SU-DHL-6 (cell line): Measurements from ENCODE around the gene GMDS.

Experiments
- H2AFZ ChIP-seq: fragments of 200-600 bp; sonication (generic); 2 replicates; pipeline ENCODE4 v1.6.1; 2014; ENCODE audit warnings: low read depth, mild to moderate bottlenecking, moderate library complexity, mixed read lengths, antibody characterized with exemption, low read length; ENCODE audit not compliant: severe bottlenecking
- H3F3A ChIP-seq: fragments of 200-600 bp; shearing (Covaris generic); 2 replicates; pipeline ENCODE4 v1.6.0; 2016; ENCODE audit warnings: antibody characterized with exemption, mild to moderate bottlenecking; ENCODE audit not compliant: insufficient read depth
- H3K27ac ChIP-seq: fragments of 200-600 bp; sonication (generic); 2 replicates; pipeline ENCODE4 v1.5.1; 2016; ENCODE audit warnings: low read depth, mild to moderate bottlenecking, low read length, moderate library complexity, mixed read lengths
- H3K27me3 ChIP-seq: fragments of 200-600 bp; sonication (generic), shearing (Covaris generic); 2 replicates; pipeline ENCODE4 v1.6.0; 2014; ENCODE audit warnings: mild to moderate bottlenecking, low read length
- H3K36me3 ChIP-seq: fragments of 200-600 bp; sonication (generic); 2 replicates; pipeline ENCODE4 v1.6.1; 2014; ENCODE audit warnings: mild to moderate bottlenecking, low read length, mixed read lengths
- H3K4me2 ChIP-seq: fragments of 300-600, 200-600 bp; shearing (Covaris generic), sonication (generic); 2 replicates; pipeline ENCODE4 v1.6.0; 2014; ENCODE audit warnings: low read length, low read depth, mild to moderate bottlenecking; ENCODE audit not compliant: poor library complexity, severe bottlenecking
- H3K4me3 ChIP-seq: fragments of 200-600 bp; sonication (generic); 2 replicates; pipeline ENCODE4 v1.5.1; 2014; ENCODE audit warnings: antibody characterized with exemption, low read length, mild to moderate bottlenecking, mixed read lengths; ENCODE audit not compliant: insufficient read depth, poor library complexity, severe bottlenecking
- H3K79me2 ChIP-seq: fragments of 200-600 bp; sonication (generic); 2 replicates; pipeline ENCODE4 v1.6.1; 2014; ENCODE audit warnings: mild to moderate bottlenecking, low read length, moderate library complexity; ENCODE audit not compliant: insufficient read depth
- H3K9ac ChIP-seq: fragments of 200-600 bp; sonication (generic); 2 replicates; pipeline ENCODE4 v1.7.0; 2014; ENCODE audit warnings: mild to moderate bottlenecking, low read length
- H3K9me2 ChIP-seq: fragments of 200-600 bp; sonication (generic); replicated peaks from 2 replicates; pipeline ENCODE4 v1.6.1; 2014; ENCODE audit warnings: low read length; ENCODE audit not compliant: insufficient read depth
- H3K9me3 ChIP-seq: fragments of 200-600 bp; sonication (generic); 2 replicates; pipeline ENCODE4 v1.6.1; 2014; ENCODE audit warnings: low read length, mixed read lengths; ENCODE audit not compliant: insufficient read depth
- H4K20me1 ChIP-seq: fragments of 200-600 bp; sonication (generic); 2 replicates; pipeline ENCODE4 v1.6.1; 2014; ENCODE audit warnings: low read depth, mild to moderate bottlenecking, antibody characterized with exemption, low read length, moderate library complexity, mixed read lengths
- EZH2phosphoT487 ChIP-seq: fragments of 200-600 bp; sonication (generic), shearing (Covaris generic); conservative IDR thresholded peaks from 2 replicates; pipeline ENCODE4 v1.6.1; 2018; ENCODE audit warnings: mild to moderate bottlenecking, antibody characterized with exemption, low read length, moderate library complexity, mixed read lengths
- TF ChIP-seq, protein P1 (sequence below): fragments of 200-600 bp; sonication (generic); IDR thresholded peaks from one replicate; pipeline ENCODE4 v1.5.1; 2017; ENCODE audit warnings: antibody characterized with exemption, mild to moderate bottlenecking, low read length, moderate library complexity; ENCODE audit not compliant: insufficient read depth, poor library complexity, severe bottlenecking

GMDS gene

DNA sequence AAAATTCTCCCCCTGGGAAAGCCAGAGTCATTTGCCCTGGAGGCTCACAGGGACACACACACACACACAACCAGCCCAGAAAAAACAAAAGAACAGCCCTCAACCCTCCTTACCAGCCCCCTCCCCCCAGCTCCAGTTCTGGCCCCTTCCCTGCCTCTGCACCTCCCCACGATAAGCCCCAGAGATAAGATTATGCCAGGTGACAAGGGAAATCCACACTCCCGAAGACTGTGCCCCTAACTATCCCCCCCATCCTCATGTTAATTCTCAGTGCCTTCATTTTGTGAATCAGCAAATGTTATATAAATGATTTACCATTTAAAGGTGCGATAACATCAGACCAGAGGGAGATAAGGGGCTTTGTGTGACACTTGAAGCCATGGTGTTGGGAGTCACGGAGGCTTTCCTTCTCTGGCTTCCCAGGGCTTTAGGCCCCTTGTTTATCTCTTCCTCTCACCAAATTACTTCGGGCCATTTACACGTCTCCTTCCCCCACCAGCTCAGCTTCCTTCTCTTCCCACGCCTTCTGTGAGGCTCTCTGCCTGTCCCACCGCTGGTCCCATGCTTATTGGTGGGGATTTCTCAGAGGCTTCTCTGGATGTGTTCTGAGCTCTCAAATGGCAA, 648.2 kb downstream of the GMDS start:
- H3F3A ChIP-seq: no peaks in the 10 kb centered on the region
- no peaks in the 10 kb centered on the region for H3K27me3 ChIP-seq
- H3K4me2 ChIP-seq: no peak overlapping the region

DNA sequence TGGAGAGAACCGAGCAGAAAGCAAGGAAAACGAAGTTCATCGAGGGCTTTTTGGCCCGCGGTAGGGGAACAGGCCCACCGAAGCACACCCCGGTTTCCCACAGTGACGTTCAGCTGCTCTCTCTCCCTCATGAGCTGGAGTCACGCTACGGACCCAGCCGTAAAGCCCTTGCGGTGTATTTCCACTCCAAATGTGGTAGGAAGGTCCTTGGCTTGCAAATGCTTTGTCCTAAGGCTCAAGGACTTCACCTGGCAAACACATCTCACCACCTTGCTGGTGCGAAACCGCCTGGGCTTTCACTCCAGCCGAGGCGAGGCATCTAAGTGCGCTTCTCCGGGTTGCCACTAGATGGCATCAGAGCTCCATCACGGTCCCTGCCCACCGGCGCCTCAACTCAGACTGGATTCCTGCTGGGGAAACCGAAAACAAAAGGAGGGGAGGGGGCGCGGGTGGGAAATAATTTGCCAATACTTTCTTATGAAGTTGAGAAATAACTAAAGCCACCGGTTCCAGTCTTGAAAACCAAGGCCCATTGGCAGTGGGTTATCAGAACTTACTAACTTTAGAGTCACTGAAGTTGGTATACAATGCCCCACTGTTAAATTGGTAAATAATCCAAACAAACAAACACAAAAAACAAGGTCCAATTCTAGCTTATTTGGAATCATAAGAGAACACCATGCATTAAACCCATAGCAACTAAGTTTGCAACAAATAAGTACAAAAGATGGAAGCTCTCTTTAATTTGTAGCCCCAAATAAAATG, 649.1 kb downstream of the GMDS start:
- Histone ChIP-seq H3F3A (no peaks in the 10 kb centered on the region), H3K4me3 (no peak overlapping the region), H3K9me3 (no peaks in the 10 kb centered on the region), H3K27me3 (no peaks in the 10 kb centered on the region), H3K27ac (no peak overlapping the region), H2AFZ (no peak overlapping the region), H4K20me1 (no peaks in the 10 kb centered on the region), H3K36me3 (no peaks in the 10 kb centered on the region), H3K4me2 (no peak overlapping the region), H3K9ac (no peak overlapping the region), H3K9me2 (no peaks in the 10 kb centered on the region), H3K79me2 (no peaks in the 10 kb centered on the region)
- TF ChIP-seq, protein P1, sequence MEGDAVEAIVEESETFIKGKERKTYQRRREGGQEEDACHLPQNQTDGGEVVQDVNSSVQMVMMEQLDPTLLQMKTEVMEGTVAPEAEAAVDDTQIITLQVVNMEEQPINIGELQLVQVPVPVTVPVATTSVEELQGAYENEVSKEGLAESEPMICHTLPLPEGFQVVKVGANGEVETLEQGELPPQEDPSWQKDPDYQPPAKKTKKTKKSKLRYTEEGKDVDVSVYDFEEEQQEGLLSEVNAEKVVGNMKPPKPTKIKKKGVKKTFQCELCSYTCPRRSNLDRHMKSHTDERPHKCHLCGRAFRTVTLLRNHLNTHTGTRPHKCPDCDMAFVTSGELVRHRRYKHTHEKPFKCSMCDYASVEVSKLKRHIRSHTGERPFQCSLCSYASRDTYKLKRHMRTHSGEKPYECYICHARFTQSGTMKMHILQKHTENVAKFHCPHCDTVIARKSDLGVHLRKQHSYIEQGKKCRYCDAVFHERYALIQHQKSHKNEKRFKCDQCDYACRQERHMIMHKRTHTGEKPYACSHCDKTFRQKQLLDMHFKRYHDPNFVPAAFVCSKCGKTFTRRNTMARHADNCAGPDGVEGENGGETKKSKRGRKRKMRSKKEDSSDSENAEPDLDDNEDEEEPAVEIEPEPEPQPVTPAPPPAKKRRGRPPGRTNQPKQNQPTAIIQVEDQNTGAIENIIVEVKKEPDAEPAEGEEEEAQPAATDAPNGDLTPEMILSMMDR: peak; percentile 96
- TF ChIP-seq EZH2phosphoT487: no peak

More for the DNA sequence above, 648.2 kb downstream of the GMDS start:
- no peaks in the 10 kb centered on the region for H3K9me2 ChIP-seq
- H3K4me3 ChIP-seq: no peak overlapping the region
- no peaks in the 10 kb centered on the region for H4K20me1 ChIP-seq
- H3K9me3 ChIP-seq: no peaks in the 10 kb centered on the region
- H3K36me3 ChIP-seq: no peaks in the 10 kb centered on the region
- H3K79me2 ChIP-seq: no peaks in the 10 kb centered on the region
- H3K27ac ChIP-seq: no peak overlapping the region
- TF ChIP-seq, protein P1: no peak
- TF ChIP-seq EZH2phosphoT487: no peak
- H3K9ac ChIP-seq: no peak overlapping the region
- no peak overlapping the region for H2AFZ ChIP-seq

DNA sequence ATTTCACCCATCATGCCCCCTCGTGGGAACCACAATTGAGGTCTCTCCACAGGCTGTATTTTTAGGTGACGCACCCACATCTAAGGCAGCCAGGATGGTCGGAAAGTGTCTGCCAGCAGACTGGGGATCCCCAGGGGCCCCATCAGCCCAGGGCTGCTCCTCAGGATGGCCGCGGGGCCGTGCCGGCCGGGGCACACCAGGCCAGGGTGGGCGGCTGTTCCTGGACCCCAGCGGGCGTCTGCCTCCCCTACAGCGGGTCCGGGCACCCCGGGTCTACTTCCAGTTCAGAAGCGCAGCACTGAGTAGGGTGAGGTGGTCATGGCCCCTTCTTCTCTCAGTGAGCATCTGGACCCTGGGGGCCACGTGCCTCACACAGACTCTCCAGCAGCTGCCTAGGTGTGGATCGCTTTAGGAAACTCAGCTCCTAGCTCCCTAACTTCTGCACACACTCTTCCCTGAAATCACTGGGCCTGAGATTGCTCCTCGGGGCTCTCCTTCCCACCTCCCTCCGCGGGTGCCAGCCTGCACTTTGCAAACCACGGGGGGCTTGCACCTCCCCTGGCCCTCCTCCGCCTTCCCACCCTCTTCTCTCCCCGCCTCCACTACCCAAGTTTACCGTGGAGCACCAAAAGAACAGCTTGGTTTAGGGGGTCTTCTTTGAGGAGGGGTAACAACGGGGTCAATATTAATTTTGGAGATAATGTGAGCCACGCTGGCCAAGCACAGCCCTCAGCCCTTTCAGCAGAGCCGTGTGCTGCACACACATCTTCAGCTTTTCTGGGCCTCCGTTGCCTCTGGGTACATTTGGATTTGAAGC, 649.9 kb downstream of the GMDS start:
- Histone ChIP-seq H3K4me2 (no peak overlapping the region), H3K4me3 (no peak overlapping the region), H3K9ac (no peak overlapping the region), H3K27me3 (no peaks in the 10 kb centered on the region), H3K79me2 (no peaks in the 10 kb centered on the region), H3F3A (no peaks in the 10 kb centered on the region), H3K36me3 (no peaks in the 10 kb centered on the region), H3K9me2 (no peaks in the 10 kb centered on the region), H4K20me1 (no peaks in the 10 kb centered on the region), H3K27ac (no peak overlapping the region), H3K9me3 (no peaks in the 10 kb centered on the region), H2AFZ (no peak overlapping the region)
- TF ChIP-seq EZH2phosphoT487: no peak
- TF ChIP-seq, protein P1: no peak
